GM18907 (cell line): Measurements from ENCODE around the gene SERPINI1.

Experiments
- ATAC-seq: cut with Tn5 transposase; IDR thresholded peaks from one replicate; pipeline ENCODE4 v1.9.1; 2021; ENCODE audit warnings: mild to moderate bottlenecking, moderate library complexity; ENCODE audit not compliant: unreplicated experiment

SERPINI1 gene

DNA sequence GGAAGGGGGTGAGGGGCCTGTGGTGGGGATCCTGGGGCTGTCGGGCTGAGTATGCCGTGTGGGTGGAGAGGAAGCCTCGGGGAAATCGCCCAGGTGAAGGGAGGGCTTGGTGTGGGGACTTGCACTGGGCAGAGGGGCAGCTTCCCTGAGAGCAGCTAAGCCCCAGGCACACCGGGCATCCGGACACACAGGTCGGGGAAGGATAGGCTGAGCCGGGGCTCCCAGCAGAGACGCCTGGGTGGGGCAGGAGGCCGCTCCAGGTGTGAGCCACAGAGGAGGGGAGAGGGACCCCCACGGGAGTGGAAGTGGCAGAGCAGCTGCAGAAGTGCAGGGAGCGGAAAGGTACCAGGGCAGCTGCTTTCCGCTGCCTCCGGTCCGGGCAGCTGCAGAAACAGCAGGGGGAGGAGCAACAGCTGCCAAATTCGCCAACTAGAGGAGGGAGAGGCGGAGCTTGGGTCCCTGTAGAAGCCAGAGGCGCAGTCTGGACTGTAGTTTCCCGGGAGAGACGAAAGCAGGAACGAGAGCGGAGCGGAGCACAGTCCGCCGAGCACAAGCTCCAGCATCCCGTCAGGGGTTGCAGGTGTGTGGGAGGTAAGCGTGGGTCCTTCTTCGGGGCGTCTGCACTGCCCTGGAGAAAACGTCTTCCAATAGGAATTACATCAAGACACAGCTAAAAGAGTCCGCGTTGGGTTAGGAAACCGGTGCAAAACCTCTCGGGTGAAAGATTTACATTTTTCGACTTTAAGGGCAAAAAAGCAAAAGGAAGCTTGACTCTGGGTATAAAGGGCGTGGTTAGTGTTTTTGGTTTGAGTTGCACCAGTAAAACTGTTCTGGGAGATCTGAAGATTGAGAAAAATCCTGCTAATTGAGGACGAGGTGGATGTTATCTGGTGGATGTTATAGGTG lies at the start of gene SERPINI1:
TSS of gene SERPINI1 (plus strand) at position 489 of the 906 bp plus-strand sequence. CDS start 53,408 bp downstream, outside the sequence.
- ATAC-seq: peak; percentile 77

- ATAC-seq: peak; percentile 100
Observed at GRCh38 chr3:167691366-167691765, 44.2 kb upstream of the SERPINI1 start.

GRCh38 chr3:167694121-167694520 lies 41.4 kb upstream of the SERPINI1 start:
- no peak for ATAC-seq

GRCh38 chr3:167700046-167700445 lies 35.5 kb upstream of the SERPINI1 start:
- ATAC-seq: no peak

DNA sequence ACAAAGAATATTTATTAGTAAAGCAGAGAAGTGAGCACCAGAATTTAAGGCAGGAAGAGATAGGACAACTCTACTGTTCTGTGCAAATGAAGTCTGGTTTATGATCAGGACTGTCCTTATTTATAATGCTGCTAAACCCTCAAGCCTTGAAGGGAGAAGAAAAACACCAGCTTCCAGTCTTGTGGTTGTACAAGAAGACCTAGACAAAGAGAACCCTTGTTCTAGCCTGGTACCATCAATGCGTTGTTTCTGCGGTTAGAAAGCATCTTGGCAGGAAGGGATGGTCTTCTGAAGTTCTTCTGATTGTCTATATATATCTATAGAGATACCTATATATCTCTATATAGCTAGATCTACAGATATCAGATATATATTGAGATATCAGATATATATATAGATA lies 34.6 kb upstream of the SERPINI1 start:
- ATAC-seq: no peak

GRCh38 chr3:167705840-167706239 lies 29.7 kb upstream of the SERPINI1 start:
- no peak for ATAC-seq

DNA sequence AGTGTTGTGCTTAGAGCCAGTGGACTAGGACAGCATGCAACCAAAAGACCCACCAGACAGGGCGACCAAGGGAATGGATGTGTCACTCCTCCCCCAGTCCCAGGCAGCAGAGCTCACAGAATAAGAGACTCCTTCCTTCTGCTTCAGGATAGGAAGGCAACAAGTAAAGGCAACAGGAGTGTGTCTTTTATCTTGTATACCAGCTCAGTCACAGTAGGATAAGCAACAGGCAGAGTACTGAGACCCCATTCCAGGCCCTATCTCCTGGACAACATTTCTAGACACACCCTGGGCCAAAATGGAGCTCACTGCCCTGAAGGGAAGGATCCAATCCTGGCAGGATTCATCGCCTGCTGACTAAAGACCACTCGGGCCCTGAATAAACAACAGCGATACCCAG lies 25.8 kb upstream of the SERPINI1 start:
- ATAC-seq: no peak

DNA sequence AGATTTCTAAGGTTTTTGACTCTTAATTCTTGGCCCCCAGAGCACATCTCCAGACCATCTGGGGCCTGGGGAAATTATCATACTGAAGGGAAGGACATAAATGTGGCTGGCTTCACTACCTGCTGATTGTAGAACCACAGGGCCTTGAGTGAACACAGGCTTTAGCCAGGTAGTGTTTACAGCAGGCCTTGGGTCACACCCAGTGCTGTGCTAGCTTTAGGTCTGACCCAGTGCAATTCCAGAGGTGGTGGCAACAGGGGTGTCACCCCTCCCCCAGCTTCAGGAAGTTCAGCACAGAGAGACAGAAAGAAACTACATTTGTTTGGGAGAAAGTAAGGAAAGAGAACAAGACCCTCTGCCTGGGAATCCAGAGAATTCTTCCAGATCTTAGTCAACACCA lies 25.0 kb upstream of the SERPINI1 start:
- ATAC-seq: no peak

- no peak for ATAC-seq
Observed at GRCh38 chr3:167711439-167711838, 24.1 kb upstream of the SERPINI1 start.

DNA sequence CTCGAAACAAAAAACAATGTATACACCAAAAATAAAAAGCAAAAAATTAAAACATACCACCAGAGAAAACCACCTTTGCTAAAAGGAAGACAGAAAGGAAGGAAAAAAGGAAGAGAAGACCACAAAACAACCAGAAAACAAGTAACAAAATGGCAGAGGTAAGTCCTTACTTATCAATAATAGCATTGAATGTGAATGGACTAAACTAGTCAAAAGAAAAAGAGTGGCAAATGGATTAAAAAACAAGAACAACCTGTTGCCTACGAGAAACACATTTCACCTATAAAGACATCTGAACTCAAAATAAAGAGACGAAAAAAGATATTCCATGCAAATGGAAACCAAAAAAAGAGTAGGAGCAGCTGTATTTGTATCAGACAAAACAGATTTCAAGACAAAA lies 23.1 kb upstream of the SERPINI1 start:
- ATAC-seq: no peak

DNA sequence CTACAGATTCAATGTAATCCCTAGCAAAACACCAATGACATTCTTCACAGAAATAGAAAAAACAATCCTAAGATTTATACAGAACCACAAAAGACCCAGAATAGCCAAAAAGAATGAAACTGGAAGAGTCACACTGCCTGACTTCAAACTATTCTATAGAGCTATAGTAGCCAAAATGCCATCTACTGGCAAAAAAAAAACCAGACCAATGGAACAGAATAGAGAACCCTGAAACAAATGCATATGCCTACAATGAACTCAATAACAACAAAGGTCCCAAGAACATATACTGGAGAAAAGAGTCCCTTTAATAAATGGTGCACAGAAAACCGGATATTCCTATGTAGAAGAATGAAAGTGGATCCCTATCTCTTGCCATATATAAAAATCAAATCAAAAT lies 20.6 kb upstream of the SERPINI1 start:
- no peak for ATAC-seq

DNA sequence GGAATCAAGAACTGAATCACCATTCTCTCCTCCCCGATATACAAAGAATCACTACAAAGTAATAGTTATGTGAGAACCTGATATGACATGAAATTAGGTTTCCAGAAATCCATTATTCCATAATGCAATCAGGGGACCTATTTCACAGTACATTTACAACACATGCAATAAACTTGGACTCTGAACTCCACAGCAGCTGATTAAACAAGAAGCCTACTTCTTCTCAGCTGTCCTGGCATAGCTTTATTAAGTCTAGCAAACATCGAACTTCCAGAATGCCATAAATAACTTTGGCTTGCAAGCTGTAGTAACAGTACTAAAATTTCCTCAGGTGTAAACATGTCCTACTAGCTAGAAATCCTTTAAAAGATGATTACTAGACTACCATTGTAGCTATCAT lies 18.6 kb upstream of the SERPINI1 start:
- ATAC-seq: no peak

DNA sequence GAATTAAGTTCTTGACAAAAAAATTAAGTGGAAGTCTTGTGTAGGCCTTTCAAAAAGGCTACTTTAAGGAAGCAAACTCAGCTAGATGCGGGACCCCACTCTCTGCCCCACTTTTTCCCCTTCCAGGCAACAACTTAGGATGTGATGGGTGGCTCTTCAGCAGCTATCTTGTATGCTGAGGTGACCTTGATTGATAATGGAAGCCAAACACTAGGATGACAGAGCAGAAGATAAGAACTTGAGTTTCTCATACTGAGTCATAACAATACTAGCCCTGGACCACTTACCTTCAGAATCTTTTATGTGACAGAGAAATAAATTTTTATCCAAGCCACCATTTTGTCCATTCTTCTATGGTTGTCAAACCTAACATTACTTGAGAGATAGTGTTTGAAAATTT lies 16.9 kb upstream of the SERPINI1 start:
- ATAC-seq: no peak

DNA sequence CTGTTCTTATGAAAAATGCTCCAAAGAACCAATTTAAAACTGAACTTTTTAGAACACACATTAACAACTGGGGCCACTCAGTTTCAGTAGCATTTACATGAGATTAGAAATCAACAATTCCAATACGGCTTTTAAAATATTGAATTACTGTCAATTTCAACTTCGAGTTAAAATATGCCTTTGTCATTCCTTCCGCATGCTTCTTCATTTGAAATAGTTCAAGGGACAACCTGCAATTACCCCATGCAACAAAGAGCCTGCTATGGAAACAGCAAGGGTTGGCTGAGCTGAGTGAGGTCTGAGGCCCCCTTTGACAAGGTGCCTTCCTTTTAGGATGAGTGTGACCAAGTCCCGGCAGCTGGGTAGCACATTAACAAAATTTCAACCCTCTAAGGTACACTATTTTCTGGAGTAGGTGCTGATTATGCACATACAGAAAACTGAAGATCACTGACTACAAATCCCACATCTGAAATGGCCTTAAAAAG lies 12.5 kb upstream of the SERPINI1 start:
- no peak for ATAC-seq

DNA sequence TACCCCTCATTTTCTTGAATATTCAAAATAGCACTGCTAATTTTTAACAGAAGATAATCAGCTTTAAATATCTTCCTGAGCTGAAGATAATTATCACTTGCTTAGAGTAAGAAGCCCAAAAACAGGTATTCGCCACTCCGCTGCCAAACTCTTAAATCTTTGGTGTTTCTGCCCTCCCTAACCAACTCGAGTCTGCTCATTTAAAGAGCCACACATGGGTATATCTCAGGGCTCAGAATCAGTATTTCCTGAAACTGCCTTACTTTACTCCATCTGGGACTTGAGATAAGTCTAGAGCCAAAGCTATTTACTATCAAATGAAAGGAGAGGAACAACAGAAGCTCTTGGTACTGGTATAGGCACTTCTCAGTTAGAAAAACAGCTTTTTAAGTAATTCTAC lies 11.6 kb upstream of the SERPINI1 start:
- no peak for ATAC-seq

- ATAC-seq: no peak
Observed at GRCh38 chr3:167728176-167728575, 7.3 kb upstream of the SERPINI1 start.

DNA sequence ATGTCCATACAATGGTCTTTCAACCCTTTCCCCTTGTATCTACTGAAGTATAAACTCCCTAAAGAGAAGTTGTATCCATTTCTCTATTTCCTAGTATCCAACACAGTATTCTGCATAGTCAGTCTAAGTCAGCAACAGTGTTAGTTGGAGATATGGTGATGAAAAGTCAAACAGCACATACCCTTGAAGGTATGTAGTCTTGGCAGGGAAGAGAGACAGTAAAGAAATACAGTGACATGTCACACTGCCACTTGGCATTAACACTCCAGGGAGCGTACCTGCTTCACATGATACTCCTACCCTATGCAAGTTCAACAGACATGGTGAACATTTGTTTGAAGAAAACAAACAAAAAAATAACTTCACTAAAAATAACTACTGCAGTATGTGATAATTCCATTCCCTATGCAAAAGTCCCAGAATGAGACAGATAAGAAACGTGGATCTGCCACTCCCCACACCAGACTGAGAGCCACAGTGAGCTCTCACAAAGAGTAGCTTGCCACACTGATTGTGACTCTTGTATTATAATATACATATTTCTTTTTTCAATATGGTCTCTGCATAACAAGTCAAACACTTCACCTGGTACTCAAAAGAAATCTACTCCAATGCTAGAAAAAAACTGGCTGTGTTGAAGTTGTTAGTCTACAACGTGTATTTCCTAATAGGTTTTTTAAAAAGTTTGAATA lies 6.7 kb upstream of the SERPINI1 start:
- ATAC-seq: no peak

DNA sequence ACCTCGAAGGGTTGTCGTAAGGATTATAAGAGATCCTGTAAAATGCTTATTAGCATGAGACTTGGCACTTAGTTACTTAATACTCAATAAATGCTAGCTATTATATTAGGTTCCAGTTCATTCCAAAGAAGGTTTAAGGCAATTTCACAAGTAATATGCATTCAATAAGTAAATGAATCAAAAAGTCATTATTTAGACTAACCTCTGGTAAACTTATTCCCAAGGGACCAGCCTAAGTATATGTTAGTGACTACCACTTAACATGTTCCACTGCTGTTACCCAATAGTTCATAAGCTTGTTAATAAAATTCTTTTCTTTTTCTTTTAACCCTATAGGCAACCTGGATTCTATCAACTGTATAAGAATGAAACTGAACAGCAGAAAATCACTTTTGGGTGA lies 5.9 kb upstream of the SERPINI1 start:
- no peak for ATAC-seq

- no peak for ATAC-seq
Observed at GRCh38 chr3:167731393-167731792, 4.1 kb upstream of the SERPINI1 start.

DNA sequence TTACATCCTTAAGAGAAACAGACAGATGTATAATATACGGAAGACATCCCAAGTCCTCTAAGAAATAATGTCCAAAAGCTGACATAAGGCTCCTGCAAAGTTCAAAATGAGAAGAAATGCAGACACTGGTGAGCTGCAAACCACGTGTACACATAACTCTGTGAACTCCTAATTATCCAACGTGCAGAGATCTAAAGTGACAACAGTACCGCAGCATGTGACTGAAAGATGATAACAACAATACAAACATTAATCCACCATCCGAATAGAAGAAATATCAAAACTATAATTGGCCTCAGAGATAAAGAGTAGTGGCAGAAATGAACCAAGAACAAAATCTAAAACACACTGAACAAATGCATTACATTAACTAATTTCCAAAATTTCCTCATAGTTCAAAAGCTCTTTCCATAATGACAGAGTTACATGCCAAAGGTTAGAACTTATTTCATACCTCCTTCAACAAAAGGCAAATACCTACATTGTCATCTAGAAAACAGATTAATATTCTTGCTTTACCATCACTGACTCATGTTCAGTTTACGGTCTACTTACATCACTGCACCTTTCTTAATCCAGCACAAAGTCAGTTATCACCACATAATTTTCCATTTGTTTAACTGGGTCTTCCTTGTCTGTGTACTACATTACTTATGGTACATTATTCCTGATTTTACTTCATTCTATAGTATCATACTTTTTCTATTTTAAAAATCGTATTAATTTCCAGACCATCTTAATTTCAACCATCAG lies 3.0 kb upstream of the SERPINI1 start:
- ATAC-seq: no peak

DNA sequence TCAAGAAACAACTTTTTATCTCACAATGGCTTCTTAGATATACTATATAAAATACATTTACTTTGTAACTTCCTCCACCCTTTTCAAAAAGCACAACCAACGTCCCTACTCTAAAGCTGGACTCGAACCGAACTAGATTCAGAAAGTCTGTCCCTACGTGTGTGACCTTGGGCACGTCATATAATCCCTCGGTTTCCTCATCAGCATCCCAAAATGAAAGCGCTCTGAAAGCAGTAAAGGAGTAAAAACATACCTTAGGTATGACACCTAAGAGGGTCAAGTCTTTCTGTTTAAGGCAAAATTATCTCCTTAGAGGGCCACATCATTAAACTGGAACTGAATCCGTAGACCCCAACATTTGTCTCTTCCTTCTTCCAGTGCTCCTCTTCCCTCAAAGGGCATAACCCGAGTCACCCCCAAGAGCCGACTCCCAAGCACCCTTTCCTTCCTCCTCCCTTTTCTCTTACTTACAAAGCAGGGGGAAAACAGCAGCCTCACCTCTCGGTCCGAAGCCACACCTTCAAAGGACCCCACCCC lies 1.5 kb upstream of the SERPINI1 start:
- ATAC-seq: no peak
